ENCODE data around the gene MPP3. TPM values are rescaled to one million over a fixed set of nuclear protein-coding genes. Genes with fewer than 3 reads are reported as not detected.
A peak's percentile ranks its signal among the peaks of the same experiment; 100 is the strongest.

MPP3 gene
- total and polyA plus RNA-seq, 10 of the 15 experiments (the other 5 are each of a cell fraction or from before 2014, with no cell fraction given) = not detected

- TF ChIP-seq ZNF687 (IDR thresholded peaks at IDR 0.05) (no peak), USF1 (IDR thresholded peaks at IDR 0.05; ENCODE audit: borderline replicate concordance, extremely low read length, insufficient read depth, low read depth, low read length) (peak; percentile 82), RB1 (IDR thresholded peaks at IDR 0.05; ENCODE audit: borderline replicate concordance) (peak; percentile 63; the same call in 1 of the 2 replicates), SREBF1 (IDR thresholded peaks at IDR 0.05; ENCODE audit: low read length) (no peak), MXI1 (IDR thresholded peaks at IDR 0.05; ENCODE audit: low read depth, low read length) (peak; percentile 23; the same call in 1 of the 2 replicates), ETV6 (conservative IDR thresholded peaks at IDR 0.05 in 1 of 2, IDR thresholded peaks at IDR 0.05 in 1 of 2; ENCODE audit: borderline replicate concordance in 1 of 2, low read depth in 1 of 2) (no peak), SRF (IDR thresholded peaks at IDR 0.05; ENCODE audit: low read depth in 2 of 2, low read length in 2 of 2) (no peak), IKZF1 (conservative IDR thresholded peaks at IDR 0.05) (peak; percentile 48), MTA3 (IDR thresholded peaks at IDR 0.05; ENCODE audit: borderline replicate concordance, low read length) (no peak), KLF5 (IDR thresholded peaks at IDR 0.05; ENCODE audit: partially characterized antibody) (no peak), NR2C1 (IDR thresholded peaks at IDR 0.05) (0 out of 2 replicates have a peak, but pooled peaks have one; percentile 4), GATAD2B (conservative IDR thresholded peaks at IDR 0.05; ENCODE audit: low read depth) (peak; percentile 47), BHLHE40 (IDR thresholded peaks at IDR 0.05; ENCODE audit: borderline replicate concordance in 1 of 2, low read depth in 2 of 2, low read length in 1 of 2) (peak; percentile 33 to 69; a peak in 2 of 4 replicates)
- TF ChIP-seq, protein P1, sequence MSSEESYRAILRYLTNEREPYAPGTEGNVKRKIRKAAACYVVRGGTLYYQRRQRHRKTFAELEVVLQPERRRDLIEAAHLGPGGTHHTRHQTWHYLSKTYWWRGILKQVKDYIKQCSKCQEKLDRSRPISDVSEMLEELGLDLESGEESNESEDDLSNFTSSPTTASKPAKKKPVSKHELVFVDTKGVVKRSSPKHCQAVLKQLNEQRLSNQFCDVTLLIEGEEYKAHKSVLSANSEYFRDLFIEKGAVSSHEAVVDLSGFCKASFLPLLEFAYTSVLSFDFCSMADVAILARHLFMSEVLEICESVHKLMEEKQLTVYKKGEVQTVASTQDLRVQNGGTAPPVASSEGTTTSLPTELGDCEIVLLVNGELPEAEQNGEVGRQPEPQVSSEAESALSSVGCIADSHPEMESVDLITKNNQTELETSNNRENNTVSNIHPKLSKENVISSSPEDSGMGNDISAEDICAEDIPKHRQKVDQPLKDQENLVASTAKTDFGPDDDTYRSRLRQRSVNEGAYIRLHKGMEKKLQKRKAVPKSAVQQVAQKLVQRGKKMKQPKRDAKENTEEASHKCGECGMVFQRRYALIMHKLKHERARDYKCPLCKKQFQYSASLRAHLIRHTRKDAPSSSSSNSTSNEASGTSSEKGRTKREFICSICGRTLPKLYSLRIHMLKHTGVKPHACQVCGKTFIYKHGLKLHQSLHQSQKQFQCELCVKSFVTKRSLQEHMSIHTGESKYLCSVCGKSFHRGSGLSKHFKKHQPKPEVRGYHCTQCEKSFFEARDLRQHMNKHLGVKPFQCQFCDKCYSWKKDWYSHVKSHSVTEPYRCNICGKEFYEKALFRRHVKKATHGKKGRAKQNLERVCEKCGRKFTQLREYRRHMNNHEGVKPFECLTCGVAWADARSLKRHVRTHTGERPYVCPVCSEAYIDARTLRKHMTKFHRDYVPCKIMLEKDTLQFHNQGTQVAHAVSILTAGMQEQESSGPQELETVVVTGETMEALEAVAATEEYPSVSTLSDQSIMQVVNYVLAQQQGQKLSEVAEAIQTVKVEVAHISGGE (CRISPR knock-in tag; IDR thresholded peaks at IDR 0.05) = no peak
- TF ChIP-seq, protein P2, sequence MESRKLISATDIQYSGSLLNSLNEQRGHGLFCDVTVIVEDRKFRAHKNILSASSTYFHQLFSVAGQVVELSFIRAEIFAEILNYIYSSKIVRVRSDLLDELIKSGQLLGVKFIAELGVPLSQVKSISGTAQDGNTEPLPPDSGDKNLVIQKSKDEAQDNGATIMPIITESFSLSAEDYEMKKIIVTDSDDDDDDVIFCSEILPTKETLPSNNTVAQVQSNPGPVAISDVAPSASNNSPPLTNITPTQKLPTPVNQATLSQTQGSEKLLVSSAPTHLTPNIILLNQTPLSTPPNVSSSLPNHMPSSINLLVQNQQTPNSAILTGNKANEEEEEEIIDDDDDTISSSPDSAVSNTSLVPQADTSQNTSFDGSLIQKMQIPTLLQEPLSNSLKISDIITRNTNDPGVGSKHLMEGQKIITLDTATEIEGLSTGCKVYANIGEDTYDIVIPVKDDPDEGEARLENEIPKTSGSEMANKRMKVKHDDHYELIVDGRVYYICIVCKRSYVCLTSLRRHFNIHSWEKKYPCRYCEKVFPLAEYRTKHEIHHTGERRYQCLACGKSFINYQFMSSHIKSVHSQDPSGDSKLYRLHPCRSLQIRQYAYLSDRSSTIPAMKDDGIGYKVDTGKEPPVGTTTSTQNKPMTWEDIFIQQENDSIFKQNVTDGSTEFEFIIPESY (IDR thresholded peaks at IDR 0.05) = no peak
Observed at GRCh38 chr17:43778337-43779144, 54.4 kb downstream of the MPP3 start, which contains the start of gene DUSP3 (continued).

Measured in GM12878 (cell line).